ENCODE measurements around the gene IL13. TPM values are rescaled to one million over a fixed set of nuclear protein-coding genes. Genes with fewer than 3 reads are reported as not detected.
A peak's percentile ranks its signal among the peaks of the same experiment; 100 is the strongest.

IL13 gene
- total RNA-seq, 2 donors from 2014 or later, result not detected

DNA sequence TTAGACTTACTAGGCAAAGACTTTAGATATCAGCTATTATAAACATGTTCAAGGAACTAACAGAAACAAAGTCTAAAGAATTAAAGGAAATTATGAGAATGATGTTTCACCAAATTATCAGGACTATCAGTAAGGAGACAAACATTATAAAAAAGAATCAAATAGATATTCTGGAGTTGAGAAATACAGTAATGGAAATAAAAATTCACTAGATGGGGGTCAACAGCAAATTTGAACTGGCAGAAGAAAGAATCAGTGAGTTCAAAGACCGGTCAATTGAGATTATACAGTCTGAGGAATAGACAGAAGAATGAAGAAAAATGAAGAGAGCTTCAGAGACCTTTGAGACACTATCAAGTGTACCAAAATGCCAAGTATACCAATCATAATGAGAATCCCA is 9.6 kb upstream of the IL13 start:
- peaks cover 7% of the 10 kb centered on the region for H3K27me3 Mint-ChIP-seq (ENCODE audit: insufficient read depth)
- no peaks in the 10 kb centered on the region for H3K4me1 Mint-ChIP-seq
- no peaks in the 10 kb centered on the region for H3K27me3 ChIP-seq (ENCODE audit: control insufficient read depth, insufficient read depth, low read length, poor library complexity, severe bottlenecking)
- H3K27ac Mint-ChIP-seq, result no peak overlapping the region
- WGBS, 2 experiments (ENCODE audit: insufficient coverage in 1 of 2, insufficient read length in 1 of 2), result 96 to 100% methylated on average over 1 of the region's 1 CpG
- TF ChIP-seq CTCF (conservative IDR thresholded peaks at IDR 0.05), result no peak
- no peak overlapping the region for H3K4me3 Mint-ChIP-seq
- H3K4me3 ChIP-seq (ENCODE audit: low read length), result peak overlapping the region; percentile 12
- no peaks in the 10 kb centered on the region for H3K4me1 ChIP-seq (ENCODE audit: control insufficient read depth, insufficient read depth, low read length)
- no peak overlapping the region for H3K27ac ChIP-seq (ENCODE audit: low read depth, low read length)
- H3K9me3 ChIP-seq (ENCODE audit: control insufficient read depth, low read length), result peaks cover 20% of the 10 kb centered on the region
- H3K9ac ChIP-seq (ENCODE audit: extremely low read depth, low read length, poor library complexity, severe bottlenecking), result no peak overlapping the region
- peaks cover 1% of the 10 kb centered on the region for H3K36me3 ChIP-seq (ENCODE audit: control insufficient read depth, insufficient read depth, low read length)
- DNase-seq, result no peak
- peaks cover 10% of the 10 kb centered on the region for H3K36me3 Mint-ChIP-seq (ENCODE audit: low read depth)
- H3K9me3 Mint-ChIP-seq, result peaks cover 18% of the 10 kb centered on the region

DNA sequence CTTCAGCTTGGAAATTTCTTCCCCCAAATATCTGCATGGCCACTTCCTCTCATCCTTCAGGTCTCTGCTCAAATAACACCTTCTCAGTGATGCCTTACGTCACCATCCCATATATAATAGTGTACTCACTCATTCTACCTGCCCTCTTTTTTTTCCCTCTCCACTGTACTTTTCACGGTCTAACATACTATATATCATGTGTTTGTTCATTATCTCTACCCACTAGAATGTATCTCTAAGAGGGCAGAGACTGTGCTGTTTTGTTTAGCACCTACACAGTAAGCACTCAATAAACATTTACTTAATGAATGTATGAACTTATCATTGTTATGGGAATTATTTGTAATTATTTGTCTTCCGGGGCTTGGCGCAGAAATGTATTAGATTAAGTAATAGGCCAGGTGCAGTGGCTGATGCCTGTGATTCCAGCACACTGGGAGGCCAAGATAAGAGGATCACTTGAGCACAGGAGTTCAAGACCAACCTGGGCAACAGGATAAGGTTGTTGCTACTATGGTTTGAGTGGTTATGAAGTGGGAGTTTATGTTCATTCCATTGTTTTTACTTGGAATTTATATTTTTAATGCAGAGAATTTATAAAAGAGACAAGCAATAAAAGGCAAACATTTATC is 6.0 kb upstream of the IL13 start:
- Mint-ChIP-seq H3K4me1 (no peaks in the 10 kb centered on the region), H3K36me3 (ENCODE audit: low read depth) (peaks cover 2% of the 10 kb centered on the region), H3K27me3 (ENCODE audit: insufficient read depth) (peaks cover 39% of the 10 kb centered on the region), H3K9me3 (peaks cover 24% of the 10 kb centered on the region), H3K27ac (no peak overlapping the region), H3K4me3 (no peak overlapping the region)
- H3K9me3 ChIP-seq (ENCODE audit: control insufficient read depth, low read length), result peaks cover 20% of the 10 kb centered on the region
- H3K4me3 ChIP-seq (ENCODE audit: low read length), result no peak overlapping the region
- no peaks in the 10 kb centered on the region for H3K4me1 ChIP-seq (ENCODE audit: control insufficient read depth, insufficient read depth, low read length)
- H3K9ac ChIP-seq (ENCODE audit: extremely low read depth, low read length, poor library complexity, severe bottlenecking), result no peak overlapping the region
- 93 to 100% methylated on average over 4 of the region's 4 CpGs for WGBS, 2 experiments (ENCODE audit: insufficient coverage in 1 of 2, insufficient read length in 1 of 2)
- peaks cover 33% of the 10 kb centered on the region for H3K27me3 ChIP-seq (ENCODE audit: control insufficient read depth, insufficient read depth, low read length, poor library complexity, severe bottlenecking)
- no peak for DNase-seq
- H3K36me3 ChIP-seq (ENCODE audit: control insufficient read depth, insufficient read depth, low read length), result no peaks in the 10 kb centered on the region
- no peak for TF ChIP-seq CTCF (conservative IDR thresholded peaks at IDR 0.05)
- no peak overlapping the region for H3K27ac ChIP-seq (ENCODE audit: low read depth, low read length)

- no peaks in the 10 kb centered on the region for H3K36me3 ChIP-seq (ENCODE audit: control insufficient read depth, insufficient read depth, low read length)
- H3K4me3 ChIP-seq (ENCODE audit: low read length), result no peak overlapping the region
- no peaks in the 10 kb centered on the region for H3K4me1 ChIP-seq (ENCODE audit: control insufficient read depth, insufficient read depth, low read length)
- Mint-ChIP-seq H3K27ac (no peak overlapping the region), H3K9me3 (peaks cover 9% of the 10 kb centered on the region), H3K36me3 (ENCODE audit: low read depth) (peaks cover 2% of the 10 kb centered on the region), H3K27me3 (ENCODE audit: insufficient read depth) (peaks cover 49% of the 10 kb centered on the region), H3K4me1 (no peaks in the 10 kb centered on the region), H3K4me3 (no peak overlapping the region)
- H3K9me3 ChIP-seq (ENCODE audit: control insufficient read depth, low read length), result peaks cover 5% of the 10 kb centered on the region
- no peak overlapping the region for H3K9ac ChIP-seq (ENCODE audit: extremely low read depth, low read length, poor library complexity, severe bottlenecking)
- no peak for TF ChIP-seq CTCF (conservative IDR thresholded peaks at IDR 0.05)
- no peak overlapping the region for H3K27ac ChIP-seq (ENCODE audit: low read depth, low read length)
- 54 to 72% methylated on average over 2 to 7 of the region's 7 CpGs for WGBS, 2 experiments (ENCODE audit: insufficient coverage in 1 of 2, insufficient read length in 1 of 2)
- H3K27me3 ChIP-seq (ENCODE audit: control insufficient read depth, insufficient read depth, low read length, poor library complexity, severe bottlenecking), result peaks cover 44% of the 10 kb centered on the region
- no peak for DNase-seq
Observed at GRCh38 chr5:132653716-132654115, 4.3 kb upstream of the IL13 start.
